ENCODE data around the gene GPC6.

GRCh38 chr13:93955904-93956303, 729.3 kb downstream of the GPC6 start:
- TF ChIP-seq CTCF (IDR thresholded peaks at IDR 0.05) (no peak), POLR2A (IDR thresholded peaks at IDR 0.05) (no peak)

Measured in suprapubic skin (tissue), 3 donors.